ENCODE data around the gene XIST.

Gene XIST

DNA sequence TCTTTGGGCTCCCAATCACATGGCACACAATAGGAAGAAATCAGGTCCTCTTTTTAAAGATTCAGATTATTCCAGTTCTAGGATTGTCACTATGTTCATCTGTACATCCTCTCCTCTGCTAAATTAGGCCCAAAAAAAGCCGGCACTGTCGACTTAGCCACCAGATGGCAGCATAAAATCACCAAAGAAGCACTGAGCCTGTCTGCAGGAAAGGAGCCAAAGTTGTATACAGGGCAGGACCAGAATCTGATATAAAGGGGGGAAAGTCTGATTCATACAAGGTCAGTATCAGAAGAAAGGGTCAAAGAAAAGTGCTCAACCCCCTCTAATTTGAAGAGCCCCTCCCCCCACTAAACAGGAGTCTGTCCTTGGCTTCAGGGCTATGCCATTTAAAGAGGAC lies 3.0 kb upstream of the XIST start:
- Histone ChIP-seq H3K27ac (ENCODE audit: low read depth, low read length) (no peak overlapping the region), H3K36me3 (ENCODE audit: control insufficient read depth in 1 of 2, insufficient read depth in 2 of 2, low read length in 2 of 2) (no peaks in the 10 kb centered on the region), H3K27me3 (ENCODE audit: control insufficient read depth in 1 of 2, insufficient read depth in 2 of 2, low read length in 2 of 2) (no peaks in the 10 kb centered on the region), H3K4me1 (ENCODE audit: control insufficient read depth in 1 of 2, insufficient read depth in 2 of 2, low read length in 2 of 2) (no peaks in the 10 kb centered on the region), H3K9ac (ENCODE audit: low read depth in 1 of 2, low read length in 2 of 2) (no peak overlapping the region), H3K9me3 (ENCODE audit: control insufficient read depth in 1 of 2, low read length in 2 of 2) (no peaks in the 10 kb centered on the region), H3K4me3 (ENCODE audit: low read depth in 1 of 2, low read length in 2 of 2) (no peak overlapping the region)

DNA sequence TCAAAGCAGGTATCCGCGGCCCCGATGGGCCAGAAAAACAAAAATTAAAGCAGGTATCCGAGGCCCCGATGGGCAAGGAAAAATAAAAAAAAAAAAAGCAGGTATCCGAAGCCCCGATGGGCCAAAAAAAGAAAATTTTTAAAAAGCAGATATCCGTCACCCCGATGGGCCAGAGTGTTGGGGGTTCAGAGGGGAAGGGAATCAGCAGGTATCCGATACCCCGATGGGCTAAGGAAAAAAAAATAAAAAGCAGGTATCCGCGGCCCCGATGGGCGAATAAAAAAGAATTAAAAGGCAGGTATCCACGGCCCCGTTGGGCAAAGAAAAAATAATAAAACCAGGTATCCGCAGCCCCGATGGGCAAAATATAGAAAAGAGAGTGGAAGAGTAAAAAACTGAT lies 492 bp downstream of the XIST start:
- H3K4me1 ChIP-seq (ENCODE audit: control insufficient read depth in 1 of 2, insufficient read depth in 2 of 2, low read length in 2 of 2) = no peaks in the 10 kb centered on the region
- H3K9me3 ChIP-seq (ENCODE audit: control insufficient read depth in 1 of 2, low read length in 2 of 2) = no peaks in the 10 kb centered on the region
- no peak overlapping the region for H3K9ac ChIP-seq (ENCODE audit: low read depth in 1 of 2, low read length in 2 of 2)
- H3K27me3 ChIP-seq (ENCODE audit: control insufficient read depth in 1 of 2, insufficient read depth in 2 of 2, low read length in 2 of 2) = no peaks in the 10 kb centered on the region
- H3K36me3 ChIP-seq (ENCODE audit: control insufficient read depth in 1 of 2, insufficient read depth in 2 of 2, low read length in 2 of 2) = no peaks in the 10 kb centered on the region
- no peak overlapping the region for H3K4me3 ChIP-seq (ENCODE audit: low read depth in 1 of 2, low read length in 2 of 2)
- no peak overlapping the region for H3K27ac ChIP-seq (ENCODE audit: low read depth, low read length)

DNA sequence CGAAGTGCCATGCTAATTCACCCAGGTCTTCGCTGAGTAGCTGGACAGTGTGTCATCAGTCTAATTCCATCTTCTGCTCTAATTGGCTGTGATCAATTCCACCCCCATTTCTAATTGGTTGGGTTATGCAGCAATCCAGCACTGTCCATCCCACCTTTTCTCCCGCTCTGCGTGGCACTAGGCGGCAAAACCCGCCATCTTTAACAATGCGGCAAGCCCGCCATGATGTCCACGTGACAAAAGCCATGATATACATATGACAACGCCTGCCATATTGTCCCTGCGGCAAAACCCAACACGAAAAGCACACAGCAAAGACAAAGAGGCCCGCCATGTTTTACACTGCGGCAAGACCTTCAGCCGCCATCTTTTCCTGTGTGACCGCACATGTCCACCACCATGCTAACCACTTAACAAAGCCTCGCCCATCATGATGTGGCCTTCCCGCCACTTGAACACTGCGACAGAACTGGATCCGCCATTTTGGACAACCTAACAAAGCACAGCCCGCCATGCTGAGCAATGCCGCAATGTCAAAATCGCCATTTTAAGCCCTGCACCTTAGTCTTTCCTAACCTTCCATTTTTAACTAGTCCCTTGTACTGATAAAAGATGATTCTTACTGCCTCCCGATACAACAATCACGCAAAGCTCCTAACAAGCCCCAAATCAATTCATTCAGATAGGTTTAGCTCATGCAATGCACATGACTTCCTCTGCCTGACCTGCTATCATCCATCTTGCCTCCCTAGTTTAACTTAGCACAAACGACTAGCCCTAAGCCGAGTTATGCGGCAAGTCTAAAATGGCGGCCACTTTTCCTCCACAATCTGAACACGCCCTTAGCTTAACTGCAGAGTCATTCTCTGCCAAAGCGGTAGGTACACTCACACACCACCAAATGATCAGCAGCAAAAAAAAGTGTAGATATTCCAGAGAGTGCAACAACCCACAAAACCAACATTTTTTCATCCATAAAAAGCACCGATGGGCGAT lies 1.2 kb downstream of the XIST start:
- Histone ChIP-seq H3K27me3 (ENCODE audit: control insufficient read depth in 1 of 2, insufficient read depth in 2 of 2, low read length in 2 of 2) (no peaks in the 10 kb centered on the region), H3K27ac (ENCODE audit: low read depth, low read length) (no peak overlapping the region), H3K9me3 (ENCODE audit: control insufficient read depth in 1 of 2, low read length in 2 of 2) (no peaks in the 10 kb centered on the region), H3K4me3 (ENCODE audit: low read depth in 1 of 2, low read length in 2 of 2) (no peak overlapping the region), H3K36me3 (ENCODE audit: control insufficient read depth in 1 of 2, insufficient read depth in 2 of 2, low read length in 2 of 2) (no peaks in the 10 kb centered on the region), H3K4me1 (ENCODE audit: control insufficient read depth in 1 of 2, insufficient read depth in 2 of 2, low read length in 2 of 2) (no peaks in the 10 kb centered on the region), H3K9ac (ENCODE audit: low read depth in 1 of 2, low read length in 2 of 2) (no peak overlapping the region)

DNA sequence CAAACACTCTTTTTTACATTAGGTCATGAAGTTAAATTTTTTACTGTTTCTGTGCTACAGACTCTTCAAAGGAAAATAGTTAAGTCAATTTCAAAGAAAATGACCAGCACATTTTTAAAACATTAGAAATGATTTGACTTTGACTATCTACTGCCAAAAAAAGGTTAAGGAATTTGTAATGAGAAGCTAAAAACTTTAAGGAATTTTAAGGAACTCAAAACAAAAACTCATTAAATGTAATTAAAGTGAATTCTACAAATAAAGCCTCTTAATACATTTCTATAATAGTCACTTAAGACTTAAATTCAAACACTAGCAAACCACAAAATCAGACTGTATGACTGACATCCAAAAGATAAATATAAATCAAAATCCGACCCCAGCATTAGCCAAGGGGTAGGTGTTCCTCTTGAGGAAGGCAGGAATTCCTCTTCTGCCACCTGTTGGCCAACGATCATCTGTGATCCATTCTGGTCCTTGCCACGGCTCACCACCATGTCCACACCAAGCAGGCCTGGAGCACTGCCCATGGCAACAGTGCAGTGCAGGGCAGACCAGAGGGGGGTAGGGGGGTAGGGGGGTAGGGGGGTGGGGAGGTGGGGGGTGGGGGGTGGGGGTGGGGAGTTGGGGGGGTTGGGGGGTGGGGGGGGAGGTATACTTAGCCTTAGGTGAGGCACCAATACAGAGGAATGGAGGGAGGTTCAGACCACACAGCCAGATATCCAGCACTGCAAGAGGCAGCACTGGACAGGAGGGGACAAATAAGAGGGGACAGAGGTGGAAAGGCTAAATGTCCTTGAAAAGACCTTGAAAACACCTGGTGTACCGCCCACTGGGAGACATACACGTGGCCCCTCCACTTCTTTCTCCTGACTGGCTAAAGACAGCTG lies 2.1 kb downstream of the XIST start:
- Histone ChIP-seq H3K27me3 (ENCODE audit: control insufficient read depth in 1 of 2, insufficient read depth in 2 of 2, low read length in 2 of 2) (no peaks in the 10 kb centered on the region), H3K4me3 (ENCODE audit: low read depth in 1 of 2, low read length in 2 of 2) (no peak overlapping the region), H3K4me1 (ENCODE audit: control insufficient read depth in 1 of 2, insufficient read depth in 2 of 2, low read length in 2 of 2) (no peaks in the 10 kb centered on the region), H3K27ac (ENCODE audit: low read depth, low read length) (no peak overlapping the region), H3K9ac (ENCODE audit: low read depth in 1 of 2, low read length in 2 of 2) (no peak overlapping the region), H3K9me3 (ENCODE audit: control insufficient read depth in 1 of 2, low read length in 2 of 2) (no peaks in the 10 kb centered on the region), H3K36me3 (ENCODE audit: control insufficient read depth in 1 of 2, insufficient read depth in 2 of 2, low read length in 2 of 2) (no peaks in the 10 kb centered on the region)

DNA sequence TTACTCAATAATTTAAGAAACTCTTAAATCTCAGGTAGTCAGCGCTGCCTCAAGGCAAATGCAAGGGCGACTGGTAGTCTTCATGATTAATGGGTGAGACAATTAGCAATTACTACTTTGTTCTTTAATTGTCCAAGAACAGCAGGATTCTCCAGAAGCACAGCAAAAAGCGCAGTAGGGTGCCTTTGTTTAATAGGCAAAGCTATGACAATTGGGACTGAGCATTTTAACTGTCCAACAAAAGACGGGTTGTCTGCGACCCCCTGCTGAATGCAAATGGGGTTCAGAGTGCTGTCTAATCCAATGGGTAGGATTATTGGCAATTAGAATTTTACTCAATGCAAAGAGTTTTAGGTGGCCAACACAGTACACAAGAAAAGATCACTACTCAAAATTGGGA lies 3.4 kb downstream of the XIST start:
- no peak overlapping the region for H3K9ac ChIP-seq (ENCODE audit: low read depth in 1 of 2, low read length in 2 of 2)
- no peak overlapping the region for H3K4me3 ChIP-seq (ENCODE audit: low read depth in 1 of 2, low read length in 2 of 2)
- no peaks in the 10 kb centered on the region for H3K36me3 ChIP-seq (ENCODE audit: control insufficient read depth in 1 of 2, insufficient read depth in 2 of 2, low read length in 2 of 2)
- H3K4me1 ChIP-seq (ENCODE audit: control insufficient read depth in 1 of 2, insufficient read depth in 2 of 2, low read length in 2 of 2) = no peaks in the 10 kb centered on the region
- no peak overlapping the region for H3K27ac ChIP-seq (ENCODE audit: low read depth, low read length)
- H3K9me3 ChIP-seq (ENCODE audit: control insufficient read depth in 1 of 2, low read length in 2 of 2) = no peaks in the 10 kb centered on the region
- no peaks in the 10 kb centered on the region for H3K27me3 ChIP-seq (ENCODE audit: control insufficient read depth in 1 of 2, insufficient read depth in 2 of 2, low read length in 2 of 2)

DNA sequence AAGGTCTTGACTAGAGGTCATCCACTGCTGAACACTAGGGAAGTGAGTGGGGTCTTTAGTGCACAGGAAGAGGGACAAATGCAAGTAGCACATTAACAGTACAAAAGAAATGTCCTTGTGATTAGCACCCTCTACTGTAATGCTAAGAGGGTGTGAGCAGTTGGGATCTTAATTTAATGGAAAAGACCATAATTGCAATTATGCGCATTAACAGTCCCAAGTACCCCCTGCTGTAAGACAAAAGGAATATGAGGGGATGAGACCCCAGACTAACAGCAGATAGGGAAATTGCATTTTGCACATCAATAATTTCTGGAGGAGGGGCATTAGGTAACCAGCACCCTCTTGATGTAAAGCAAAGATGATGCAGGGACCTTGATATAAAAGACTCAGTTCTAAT lies 4.5 kb downstream of the XIST start:
- no peak overlapping the region for H3K9ac ChIP-seq (ENCODE audit: low read depth in 1 of 2, low read length in 2 of 2)
- H3K27me3 ChIP-seq (ENCODE audit: control insufficient read depth in 1 of 2, insufficient read depth in 2 of 2, low read length in 2 of 2) = no peaks in the 10 kb centered on the region
- H3K4me1 ChIP-seq (ENCODE audit: control insufficient read depth in 1 of 2, insufficient read depth in 2 of 2, low read length in 2 of 2) = no peaks in the 10 kb centered on the region
- H3K36me3 ChIP-seq (ENCODE audit: control insufficient read depth in 1 of 2, insufficient read depth in 2 of 2, low read length in 2 of 2) = no peaks in the 10 kb centered on the region
- no peaks in the 10 kb centered on the region for H3K9me3 ChIP-seq (ENCODE audit: control insufficient read depth in 1 of 2, low read length in 2 of 2)
- no peak overlapping the region for H3K27ac ChIP-seq (ENCODE audit: low read depth, low read length)
- no peak overlapping the region for H3K4me3 ChIP-seq (ENCODE audit: low read depth in 1 of 2, low read length in 2 of 2)

DNA sequence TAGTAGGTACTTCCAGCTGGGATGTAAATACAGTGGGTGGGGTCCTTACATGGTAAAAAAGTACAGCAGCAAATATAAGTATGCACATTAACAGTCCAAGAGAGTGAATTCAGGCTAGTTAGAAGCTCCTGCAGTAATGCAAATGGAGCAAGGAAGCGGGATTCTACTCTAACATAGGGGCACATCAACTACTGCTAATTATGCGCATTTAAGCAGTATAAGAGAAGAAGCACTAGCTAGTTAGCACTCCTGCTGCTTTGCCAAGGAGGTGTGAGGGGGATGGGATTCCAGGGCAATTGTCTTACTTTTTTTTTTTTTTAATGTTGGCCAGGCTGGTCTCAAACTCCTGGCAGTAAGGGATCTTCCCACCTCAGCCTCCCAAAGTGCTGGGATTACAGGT lies 5.4 kb downstream of the XIST start:
- no peaks in the 10 kb centered on the region for H3K4me1 ChIP-seq (ENCODE audit: control insufficient read depth in 1 of 2, insufficient read depth in 2 of 2, low read length in 2 of 2)
- no peak overlapping the region for H3K4me3 ChIP-seq (ENCODE audit: low read depth in 1 of 2, low read length in 2 of 2)

DNA sequence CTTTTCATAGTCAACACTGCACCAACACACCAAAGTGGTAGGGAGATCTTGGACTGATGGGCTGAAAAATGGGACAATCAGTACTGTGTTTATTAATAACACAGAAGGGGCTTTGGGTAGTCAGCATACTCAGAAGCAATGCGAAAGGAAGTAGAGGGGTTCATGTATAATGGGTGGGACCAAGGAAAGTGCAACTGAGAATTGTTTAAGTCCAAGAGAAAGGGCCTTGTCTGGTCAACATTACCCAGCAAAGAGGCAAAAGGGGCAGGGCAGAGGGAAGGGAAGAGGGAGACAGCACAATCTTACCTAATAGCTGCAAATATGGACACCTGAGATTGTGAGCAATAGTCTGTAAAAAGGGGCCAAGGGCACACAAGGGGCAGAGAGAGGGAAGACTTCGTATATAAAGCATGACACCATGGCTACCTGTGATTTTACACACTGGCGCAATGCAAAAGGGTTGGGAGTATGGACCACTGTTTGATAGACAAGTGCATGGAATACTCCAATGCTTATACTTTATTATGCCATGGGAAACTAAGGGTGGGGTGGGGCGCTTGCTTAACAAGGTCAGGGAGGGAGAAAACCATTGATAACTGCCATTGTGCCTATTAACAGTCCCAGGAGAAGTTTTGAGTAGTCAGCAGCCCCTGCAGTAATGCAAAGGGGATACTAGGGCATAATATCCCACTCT lies 9.8 kb downstream of the XIST start:
- no peaks in the 10 kb centered on the region for H3K36me3 ChIP-seq (ENCODE audit: control insufficient read depth in 1 of 2, insufficient read depth in 2 of 2, low read length in 2 of 2)
- no peaks in the 10 kb centered on the region for H3K9me3 ChIP-seq (ENCODE audit: control insufficient read depth in 1 of 2, low read length in 2 of 2)
- no peak overlapping the region for H3K27ac ChIP-seq (ENCODE audit: low read depth, low read length)
- no peaks in the 10 kb centered on the region for H3K27me3 ChIP-seq (ENCODE audit: control insufficient read depth in 1 of 2, insufficient read depth in 2 of 2, low read length in 2 of 2)
- no peak overlapping the region for H3K4me3 ChIP-seq (ENCODE audit: low read depth in 1 of 2, low read length in 2 of 2)
- no peaks in the 10 kb centered on the region for H3K4me1 ChIP-seq (ENCODE audit: control insufficient read depth in 1 of 2, insufficient read depth in 2 of 2, low read length in 2 of 2)
- no peak overlapping the region for H3K9ac ChIP-seq (ENCODE audit: low read depth in 1 of 2, low read length in 2 of 2)

More for the DNA sequence above, 5.4 kb downstream of the XIST start:
- Histone ChIP-seq H3K9me3 (ENCODE audit: control insufficient read depth in 1 of 2, low read length in 2 of 2) (no peaks in the 10 kb centered on the region), H3K27ac (ENCODE audit: low read depth, low read length) (no peak overlapping the region), H3K27me3 (ENCODE audit: control insufficient read depth in 1 of 2, insufficient read depth in 2 of 2, low read length in 2 of 2) (no peaks in the 10 kb centered on the region), H3K9ac (ENCODE audit: low read depth in 1 of 2, low read length in 2 of 2) (no peak overlapping the region), H3K36me3 (ENCODE audit: control insufficient read depth in 1 of 2, insufficient read depth in 2 of 2, low read length in 2 of 2) (no peaks in the 10 kb centered on the region)

DNA sequence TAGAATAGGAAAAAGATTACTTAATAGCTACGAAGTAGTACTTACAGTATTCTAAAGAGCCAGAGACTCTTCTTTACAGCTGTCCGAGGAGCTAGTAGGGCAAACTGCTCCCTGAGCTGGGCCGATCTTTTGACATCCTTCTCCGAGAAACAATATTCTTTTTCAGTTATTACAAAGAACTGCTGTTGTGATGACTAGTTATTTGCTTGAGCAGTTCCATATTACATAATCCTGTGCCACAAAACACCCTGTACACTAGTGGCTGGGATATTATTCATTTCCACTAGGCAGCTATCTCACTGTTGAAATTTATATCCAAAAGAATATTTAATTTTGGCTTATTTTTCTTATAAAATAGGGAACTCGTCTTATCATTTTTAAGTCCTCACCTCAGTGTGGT lies 11.2 kb downstream of the XIST start:
- Histone ChIP-seq H3K27me3 (ENCODE audit: control insufficient read depth in 1 of 2, insufficient read depth in 2 of 2, low read length in 2 of 2) (no peaks in the 10 kb centered on the region), H3K9ac (ENCODE audit: low read depth in 1 of 2, low read length in 2 of 2) (no peak overlapping the region), H3K27ac (ENCODE audit: low read depth, low read length) (no peak overlapping the region), H3K9me3 (ENCODE audit: control insufficient read depth in 1 of 2, low read length in 2 of 2) (no peaks in the 10 kb centered on the region), H3K4me1 (ENCODE audit: control insufficient read depth in 1 of 2, insufficient read depth in 2 of 2, low read length in 2 of 2) (no peaks in the 10 kb centered on the region), H3K36me3 (ENCODE audit: control insufficient read depth in 1 of 2, insufficient read depth in 2 of 2, low read length in 2 of 2) (no peaks in the 10 kb centered on the region), H3K4me3 (ENCODE audit: low read depth in 1 of 2, low read length in 2 of 2) (no peak overlapping the region)
